MM.1S (cell line): Measurements from ENCODE around the gene NCK1.

Experiments
- DNase-seq: peaks from one replicate; pipeline ENCODE4 v3.0.0-alpha.2; 2015
- H2AFZ ChIP-seq: fragments of 300-600 bp; sonication (generic); 2 replicates; pipeline ENCODE4 v1.6.0; 2016; ENCODE audit warnings: antibody characterized with exemption, low read length
- H3F3A ChIP-seq: fragments of 300-600 bp; sonication (generic); 2 replicates; pipeline ENCODE4 v1.6.1; 2016; ENCODE audit warnings: mild to moderate bottlenecking, antibody characterized with exemption, low read length, moderate library complexity, mixed read lengths; ENCODE audit not compliant: insufficient read depth
- H3K27ac ChIP-seq: fragments of 300-600 bp; sonication (generic); 2 replicates; pipeline ENCODE4 v1.5.1; 2016; ENCODE audit warnings: mild to moderate bottlenecking, low read length
- H3K27me3 ChIP-seq: fragments of 300-600 bp; sonication (generic); replicated peaks from 2 replicates; pipeline ENCODE4 v1.6.0; 2016; ENCODE audit warnings: low read length; ENCODE audit not compliant: insufficient read depth
- H3K36me3 ChIP-seq: fragments of 300-600 bp; sonication (generic); replicated peaks from 2 replicates; pipeline ENCODE4 v1.6.1; 2016; ENCODE audit warnings: mild to moderate bottlenecking, low read length, mixed read lengths; ENCODE audit not compliant: insufficient read depth
- H3K4me1 ChIP-seq: fragments of 300-600 bp; sonication (generic); 2 replicates; pipeline ENCODE4 v1.6.1; 2016; ENCODE audit warnings: low read length, mixed read lengths
- H3K4me2 ChIP-seq: fragments of 300-600 bp; sonication (generic); 2 replicates; pipeline ENCODE4 v1.6.0; 2016; ENCODE audit warnings: low read depth, low read length
- H3K4me3 ChIP-seq: fragments of 300-600 bp; sonication (generic); 2 replicates; pipeline ENCODE4 v1.5.1; 2016; ENCODE audit warnings: low read length, mixed read lengths
- H3K79me2 ChIP-seq: fragments of 300-600 bp; sonication (generic); 2 replicates; pipeline ENCODE4 v1.6.1; 2016; ENCODE audit warnings: mixed run types, low read length, mixed read lengths
- H3K9ac ChIP-seq: fragments of 300-600 bp; sonication (generic); 2 replicates; pipeline ENCODE4 v1.6.1; 2016; ENCODE audit warnings: low read length, mixed read lengths
- H3K9me2 ChIP-seq: fragments of 300-600 bp; sonication (generic); replicated peaks from 2 replicates; pipeline ENCODE4 v1.6.1; 2016; ENCODE audit warnings: mild to moderate bottlenecking, low read length, mixed read lengths; ENCODE audit not compliant: insufficient read depth
- H3K9me3 ChIP-seq: fragments of 300-600 bp; sonication (generic); replicated peaks from 2 replicates; pipeline ENCODE4 v1.6.1; 2016; ENCODE audit warnings: mild to moderate bottlenecking, low read length, mixed read lengths; ENCODE audit not compliant: insufficient read depth
- H4K20me1 ChIP-seq: fragments of 300-600 bp; sonication (generic); 2 replicates; pipeline ENCODE4 v1.6.1; 2016; ENCODE audit warnings: mild to moderate bottlenecking, low read length, moderate library complexity, mixed read lengths; ENCODE audit not compliant: insufficient read depth
- EZH2 ChIP-seq: fragments of 300-600 bp; sonication (generic); optimal IDR thresholded peaks from 2 replicates; pipeline ENCODE3; 2017; ENCODE audit warnings: low read depth, mild to moderate bottlenecking, antibody characterized with exemption, low read length, mixed read lengths
- EZH2phosphoT487 ChIP-seq: fragments of 300-600 bp; sonication (generic); IDR thresholded peaks from 2 replicates; pipeline ENCODE4 v1.6.1; 2018; ENCODE audit warnings: antibody characterized with exemption, low read length
- TF ChIP-seq, protein P1 (sequence below): fragments of 300-600 bp; sonication (generic); IDR thresholded peaks from 2 replicates; pipeline ENCODE4 v1.5.1; 2016; ENCODE audit warnings: antibody characterized with exemption, low read length, mixed read lengths

NCK1 gene

DNA sequence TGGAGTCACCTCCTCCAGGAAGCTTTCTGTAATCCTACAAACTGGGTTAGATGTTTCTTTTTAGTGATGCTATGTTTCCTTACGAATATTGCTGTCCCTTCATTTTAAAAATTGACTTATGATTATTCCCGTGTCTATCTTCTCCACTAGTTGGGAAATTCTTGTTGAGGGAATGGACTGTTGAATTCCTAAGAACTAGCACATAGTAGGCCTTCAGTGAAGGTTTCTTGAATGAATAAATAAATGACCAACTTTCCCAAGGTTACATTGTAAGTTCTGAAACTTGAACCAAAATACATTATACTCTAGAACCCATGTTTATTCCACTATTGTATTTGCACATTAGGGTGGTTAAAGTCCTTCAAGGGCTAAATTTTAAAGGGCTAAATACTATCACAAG, 95.0 kb downstream of the NCK1 start:
- Histone ChIP-seq H4K20me1 (no peaks in the 10 kb centered on the region), H3K4me2 (no peak overlapping the region), H2AFZ (no peak overlapping the region), H3K36me3 (no peaks in the 10 kb centered on the region), H3K79me2 (no peaks in the 10 kb centered on the region), H3K27ac (no peak overlapping the region), H3K9ac (no peak overlapping the region), H3K4me3 (no peak overlapping the region), H3F3A (no peaks in the 10 kb centered on the region), H3K9me3 (no peaks in the 10 kb centered on the region), H3K9me2 (no peaks in the 10 kb centered on the region), H3K27me3 (no peaks in the 10 kb centered on the region), H3K4me1 (no peaks in the 10 kb centered on the region)
- TF ChIP-seq, protein P1, sequence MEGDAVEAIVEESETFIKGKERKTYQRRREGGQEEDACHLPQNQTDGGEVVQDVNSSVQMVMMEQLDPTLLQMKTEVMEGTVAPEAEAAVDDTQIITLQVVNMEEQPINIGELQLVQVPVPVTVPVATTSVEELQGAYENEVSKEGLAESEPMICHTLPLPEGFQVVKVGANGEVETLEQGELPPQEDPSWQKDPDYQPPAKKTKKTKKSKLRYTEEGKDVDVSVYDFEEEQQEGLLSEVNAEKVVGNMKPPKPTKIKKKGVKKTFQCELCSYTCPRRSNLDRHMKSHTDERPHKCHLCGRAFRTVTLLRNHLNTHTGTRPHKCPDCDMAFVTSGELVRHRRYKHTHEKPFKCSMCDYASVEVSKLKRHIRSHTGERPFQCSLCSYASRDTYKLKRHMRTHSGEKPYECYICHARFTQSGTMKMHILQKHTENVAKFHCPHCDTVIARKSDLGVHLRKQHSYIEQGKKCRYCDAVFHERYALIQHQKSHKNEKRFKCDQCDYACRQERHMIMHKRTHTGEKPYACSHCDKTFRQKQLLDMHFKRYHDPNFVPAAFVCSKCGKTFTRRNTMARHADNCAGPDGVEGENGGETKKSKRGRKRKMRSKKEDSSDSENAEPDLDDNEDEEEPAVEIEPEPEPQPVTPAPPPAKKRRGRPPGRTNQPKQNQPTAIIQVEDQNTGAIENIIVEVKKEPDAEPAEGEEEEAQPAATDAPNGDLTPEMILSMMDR, result no peak
- no peak for TF ChIP-seq EZH2
- no peak for TF ChIP-seq EZH2phosphoT487
- DNase-seq, result no peak

DNA sequence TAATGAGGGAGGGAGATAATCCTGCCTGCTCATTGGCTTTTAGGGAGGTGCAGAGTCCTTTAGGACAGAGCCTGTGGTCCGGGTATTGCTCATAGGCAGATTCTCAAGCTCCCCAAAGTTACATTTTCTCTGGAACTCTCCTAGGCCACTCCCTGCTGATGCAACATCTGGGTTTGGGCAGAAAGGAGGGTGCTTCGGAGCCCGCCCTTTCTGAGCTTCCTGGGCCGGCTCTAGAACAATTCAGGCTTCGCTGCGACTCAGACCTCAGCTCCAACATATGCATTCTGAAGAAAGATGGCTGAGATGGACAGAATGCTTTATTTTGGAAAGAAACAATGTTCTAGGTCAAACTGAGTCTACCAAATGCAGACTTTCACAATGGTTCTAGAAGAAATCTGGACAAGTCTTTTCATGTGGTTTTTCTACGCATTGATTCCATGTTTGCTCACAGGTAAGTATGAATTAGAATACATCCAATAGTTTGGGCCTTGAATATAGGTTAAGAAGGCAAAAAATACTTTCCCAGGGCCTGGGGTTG, 95.8 kb downstream of the NCK1 start, which contains the start of gene IL20RB:
TSS of gene IL20RB (plus strand) at position 233 of the 538 bp plus-strand sequence. CDS start at position 364, 131 bp downstream.
- no peak for DNase-seq
- Histone ChIP-seq H2AFZ (no peak within 1 kb of the TSS), H3K36me3 (no peaks in the 10 kb centered on the region), H3K4me2 (no peak within 1 kb of the TSS), H4K20me1 (no peaks in the 10 kb centered on the region), H3K9ac (no peak within 1 kb of the TSS), H3K9me3 (no peaks in the 10 kb centered on the region), H3K79me2 (no peaks in the 10 kb centered on the region), H3K9me2 (no peaks in the 10 kb centered on the region), H3K27ac (no peak within 1 kb of the TSS), H3K4me3 (no peak within 1 kb of the TSS), H3K27me3 (no peaks in the 10 kb centered on the region), H3K4me1 (no peaks in the 10 kb centered on the region), H3F3A (no peaks in the 10 kb centered on the region)
- TF ChIP-seq EZH2phosphoT487 (no peak), EZH2 (no peak)
- TF ChIP-seq, protein P1, result no peak

- Histone ChIP-seq H3K4me3 (no peak overlapping the region), H3K4me2 (no peak overlapping the region), H3K27me3 (no peaks in the 10 kb centered on the region), H3F3A (no peaks in the 10 kb centered on the region), H3K9ac (no peak overlapping the region), H3K36me3 (no peaks in the 10 kb centered on the region), H4K20me1 (no peaks in the 10 kb centered on the region), H3K9me3 (no peaks in the 10 kb centered on the region), H3K4me1 (no peaks in the 10 kb centered on the region), H3K9me2 (no peaks in the 10 kb centered on the region), H3K79me2 (no peaks in the 10 kb centered on the region), H3K27ac (no peak overlapping the region), H2AFZ (no peak overlapping the region)
- DNase-seq, result no peak
- TF ChIP-seq EZH2 (no peak), EZH2phosphoT487 (no peak)
- TF ChIP-seq, protein P1, result no peak
Measured at GRCh38 chr3:136958939-136959338, 96.9 kb downstream of the NCK1 start.
